Left colon (tissue), 2 donors: ENCODE results near the gene ADAM22. TPM values are rescaled to one million over a fixed set of nuclear protein-coding genes. Genes with fewer than 3 reads are reported as not detected.
"Not testable (repeated sequence)": the region's sequence is repeated elsewhere in the genome, so short reads cannot be mapped to it uniquely, and the experiment has no call there.

Experiments
- ATAC-seq: fragments of 200-7000 bp; cut with Tn5 transposase; one replicate; pipeline ENCODE4 v1.9.1; 2020; ENCODE audit warnings: mild to moderate bottlenecking, moderate library complexity
- DNase-seq, 2 donors: peaks; one replicate each; pipeline ENCODE4 v3.0.0-alpha.2; 2020
- intact Hi-C, 2 donors: fragments of 100-400 bp; cut with DNase I in 1 of 2; cut with micrococcal nuclease in 1 of 2; formaldehyde crosslinking; loops; one replicate each; pipeline versions ENCODE4 v1.11.2 to v1.14.0; 2022; cut with DNase I, micrococcal nuclease
- total RNA-seq, 2 donors: library from RNA; stranded (reverse); fragmentation: NEBNext Ultra II Directional; extraction: Animal tissue kit (Norgen Biotek cat#: 25700); gene quantifications; one replicate each; pipeline ENCODE4 v1.2.1, GENCODE V29; 2021
- donor health status: DM: no; HTN: no; CAD: no.
- donor health status: DM: yes; HTN: yes; CAD: no.

ADAM22 gene
- total RNA-seq, 2 donors from 2014 or later = 3.1 to 4.3 TPM

- ATAC-seq (peak; percentile 63), DNase-seq (no peak)
- intact Hi-C loops = no loop called here
Observed at GRCh38 chr7:87941138-87941537, 7.1 kb downstream of the ADAM22 start.

- ATAC-seq (no peak), DNase-seq (no peak)
- intact Hi-C loops = no loop called here
Observed at GRCh38 chr7:87944547-87944946, 10.5 kb downstream of the ADAM22 start.

GRCh38 chr7:87945926-87946325 lies 11.9 kb downstream of the ADAM22 start:
- ATAC-seq, intact Hi-C loops, DNase-seq: not testable (repeated sequence)

- DNase-seq = no peak
- ATAC-seq = no peak
Observed at GRCh38 chr7:87948371-87948770, 14.3 kb downstream of the ADAM22 start.

GRCh38 chr7:87959336-87959735 lies 25.3 kb downstream of the ADAM22 start:
- no peak for ATAC-seq
- intact Hi-C loops = no loop called here
- no peak for DNase-seq

More at GRCh38 chr7:87948371-87948770, 14.3 kb downstream of the ADAM22 start:
- intact Hi-C loops = no loop called here

- no peak for DNase-seq
Observed at GRCh38 chr7:87960239-87960638, 26.2 kb downstream of the ADAM22 start.

GRCh38 chr7:87961754-87962153 lies 27.7 kb downstream of the ADAM22 start:
- ATAC-seq = peak; percentile 74
- intact Hi-C loops = no loop called here
- no peak for DNase-seq

More at GRCh38 chr7:87960239-87960638, 26.2 kb downstream of the ADAM22 start:
- ATAC-seq = no peak
- intact Hi-C loops = no loop called here

- DNase-seq (no peak), ATAC-seq (no peak)
- intact Hi-C loops = no loop called here
Observed at GRCh38 chr7:87966271-87966670, 32.2 kb downstream of the ADAM22 start.

GRCh38 chr7:87968021-87968420 lies 34.0 kb downstream of the ADAM22 start:
- intact Hi-C loops = no loop called here
- ATAC-seq = peak; percentile 30
- no peak for DNase-seq

- intact Hi-C loops = no loop called here
- DNase-seq (no peak), ATAC-seq (no peak)
Observed at GRCh38 chr7:87982116-87982515, 48.1 kb downstream of the ADAM22 start.

GRCh38 chr7:87984088-87984487 lies 50.0 kb downstream of the ADAM22 start:
- ATAC-seq (no peak), DNase-seq (no peak)
- intact Hi-C loops = no loop called here

- DNase-seq (no peak), ATAC-seq (no peak)
- intact Hi-C loops = no loop called here
Observed at GRCh38 chr7:87993269-87993668, 59.2 kb downstream of the ADAM22 start.

GRCh38 chr7:87999261-87999660 lies 65.2 kb downstream of the ADAM22 start:
- DNase-seq (no peak), ATAC-seq (no peak)
- intact Hi-C loops = no loop called here

GRCh38 chr7:88001744-88002530 lies 67.9 kb downstream of the ADAM22 start:
- intact Hi-C loops = no loop called here
- no peak for DNase-seq
- no peak for ATAC-seq

- no peak for ATAC-seq
- intact Hi-C loops = no loop called here
Observed at GRCh38 chr7:88002617-88003016, 68.6 kb downstream of the ADAM22 start.

GRCh38 chr7:88003581-88003980 lies 69.5 kb downstream of the ADAM22 start:
- no peak for DNase-seq
- ATAC-seq = no peak
- intact Hi-C loops = no loop called here

More at GRCh38 chr7:88002617-88003016, 68.6 kb downstream of the ADAM22 start:
- DNase-seq = no peak

GRCh38 chr7:88005191-88005590 lies 71.1 kb downstream of the ADAM22 start:
- ATAC-seq = no peak
- intact Hi-C loops = no loop called here
- no peak for DNase-seq

GRCh38 chr7:88009651-88010050 lies 75.6 kb downstream of the ADAM22 start:
- no peak for ATAC-seq
- intact Hi-C loops = no loop called here

GRCh38 chr7:88012086-88012485 lies 78.0 kb downstream of the ADAM22 start:
- intact Hi-C loops = no loop called here
- no peak for ATAC-seq

More at GRCh38 chr7:88009651-88010050, 75.6 kb downstream of the ADAM22 start:
- DNase-seq = no peak

GRCh38 chr7:88013981-88014380 lies 79.9 kb downstream of the ADAM22 start:
- no peak for DNase-seq
- intact Hi-C loops = no loop called here
- peak; percentile 42 for ATAC-seq

More at GRCh38 chr7:88012086-88012485, 78.0 kb downstream of the ADAM22 start:
- no peak for DNase-seq

- ATAC-seq = no peak
- no peak for DNase-seq
- intact Hi-C loops = no loop called here
Observed at GRCh38 chr7:88014581-88014980, 80.5 kb downstream of the ADAM22 start.
